K562 (cell line): ENCODE data around the gene SERTAD3. TPM values are rescaled to one million over a fixed set of nuclear protein-coding genes. Genes with fewer than 3 reads are reported as not detected.

Experiments used
- DNMT1 ChIP-seq: fragments of 450-650 bp; IDR thresholded peaks from 2 replicates; pipeline ENCODE4 v1.6.1; 2016; ENCODE audit warnings: antibody characterized with exemption, mild to moderate bottlenecking
- ELF4 ChIP-seq: fragments of 450-650 bp; formaldehyde crosslinking; IDR thresholded peaks from 2 replicates; pipeline ENCODE4 v1.4.0; 2022; ENCODE audit warnings: missing genetic modification characterization
- HDGF ChIP-seq: fragments of 450-650 bp; IDR thresholded peaks from 2 replicates; pipeline ENCODE4 v1.6.1; 2016
- NRF1 ChIP-seq, 2 experiments: fragments of 450-650 bp; IDR thresholded peaks in 1 of 2; conservative IDR thresholded peaks in 1 of 2; 2 replicates each; pipeline ENCODE4 v1.6.1; 2014; ENCODE audit warnings: mild to moderate bottlenecking in 2 of 2
- POLR2H ChIP-seq: IDR thresholded peaks from 2 replicates; pipeline ENCODE4 v1.6.1; 2016; ENCODE audit warnings: missing genetic modification characterization, low read depth, mild to moderate bottlenecking, control low read depth, missing compliant biosample characterization, moderate library complexity
- ZNF551 ChIP-seq: fragments of 250-450 bp; sonication (Bioruptor Pico); IDR thresholded peaks from 2 replicates; pipeline ENCODE4 v1.5.0; 2021; ENCODE audit warnings: mild to moderate bottlenecking, moderate library complexity
- ZNF77 ChIP-seq: fragments of 250-450 bp; sonication (Bioruptor Pico); IDR thresholded peaks from 2 replicates; pipeline ENCODE4 v1.5.0; 2020
- polyA plus RNA-seq, 8 experiments: library from polyadenylated mRNA; depleted of rRNA in 4 of 8; stranded (reverse) in 5 of 8; unstranded in 3 of 8; fragments of >200 nt; fragmentation: Nextera tagmentation in 2 of 8; fragmentation: Illumina TruSeq in 1 of 8; extraction: Ambion mirVana in 2 of 8; extraction: Trizol in 1 of 8; gene quantifications; 2 replicates each; pipeline versions ENCODE4 v1.2.1 to v1.2.3, GENCODE V29; 2011 to 2014; ENCODE audit warnings: inconsistent platforms in 1 of 8, missing spikeins in 1 of 8
- total RNA-seq, 7 experiments: library from RNA; depleted of rRNA in 6 of 7; stranded (reverse); fragments of >200 nt in 6 of 7; fragmentation: Illumina TruSeq in 2 of 7; extraction: Trizol in 2 of 7; gene quantifications; 2 replicates each; pipeline versions ENCODE4 v1.2.1 to v1.2.3, GENCODE V29; 2011 to 2021; ENCODE audit warnings: low replicate concordance in 1 of 7
- TF ChIP-seq, protein P1 (sequence below): fragments of 450-650 bp; formaldehyde crosslinking; IDR thresholded peaks from 2 replicates; pipeline ENCODE4 v1.4.0; 2020; ENCODE audit warnings: mild to moderate bottlenecking, moderate library complexity
- TF ChIP-seq, protein P2 (sequence below): fragments of 250-450 bp; sonication (Bioruptor Pico); IDR thresholded peaks from 2 replicates; pipeline ENCODE4 v1.8.0; 2022; ENCODE audit warnings: inconsistent platforms

The SERTAD3 gene
- total and polyA plus RNA-seq, 9 of the 15 experiments (the other 6 are each of a cell fraction or from before 2014, with no cell fraction given): 5.4 to 28.9 (median 17.5) TPM

DNA sequence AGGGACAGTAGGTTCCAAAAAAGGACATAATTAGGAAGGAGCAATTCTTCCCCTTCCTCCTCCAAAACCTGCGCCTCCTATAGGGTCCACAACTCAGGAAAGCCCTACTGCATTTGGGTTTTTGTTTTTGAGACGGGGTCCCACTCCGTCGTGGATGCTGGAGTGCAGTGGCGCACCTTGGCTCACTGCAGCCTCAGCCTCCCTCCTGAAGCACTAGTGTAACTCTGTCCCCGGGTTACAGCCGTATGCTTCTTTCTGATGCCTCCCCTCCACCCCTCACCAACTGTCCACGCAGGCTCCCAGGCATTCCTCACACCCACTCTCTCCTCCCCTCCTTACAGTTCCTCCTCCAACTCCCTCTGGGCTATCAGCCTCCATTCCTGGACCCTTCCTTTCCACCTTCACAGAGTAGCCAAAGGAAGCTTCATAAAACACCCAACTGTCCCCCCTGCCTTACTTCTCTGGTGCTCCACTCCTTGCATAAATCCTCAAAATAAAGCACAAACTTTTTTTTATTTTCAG is 2.2 kb upstream of the SERTAD3 start (continued):
- TF ChIP-seq, protein P1, sequence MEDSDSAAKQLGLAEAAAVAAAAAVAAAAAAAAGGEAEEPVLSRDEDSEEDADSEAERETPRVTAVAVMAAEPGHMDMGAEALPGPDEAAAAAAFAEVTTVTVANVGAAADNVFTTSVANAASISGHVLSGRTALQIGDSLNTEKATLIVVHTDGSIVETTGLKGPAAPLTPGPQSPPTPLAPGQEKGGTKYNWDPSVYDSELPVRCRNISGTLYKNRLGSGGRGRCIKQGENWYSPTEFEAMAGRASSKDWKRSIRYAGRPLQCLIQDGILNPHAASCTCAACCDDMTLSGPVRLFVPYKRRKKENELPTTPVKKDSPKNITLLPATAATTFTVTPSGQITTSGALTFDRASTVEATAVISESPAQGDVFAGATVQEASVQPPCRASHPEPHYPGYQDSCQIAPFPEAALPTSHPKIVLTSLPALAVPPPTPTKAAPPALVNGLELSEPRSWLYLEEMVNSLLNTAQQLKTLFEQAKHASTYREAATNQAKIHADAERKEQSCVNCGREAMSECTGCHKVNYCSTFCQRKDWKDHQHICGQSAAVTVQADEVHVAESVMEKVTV (CRISPR knock-in tag): 0 out of 2 replicates have a peak, but pooled peaks have one; percentile 22
- TF ChIP-seq, protein P2, sequence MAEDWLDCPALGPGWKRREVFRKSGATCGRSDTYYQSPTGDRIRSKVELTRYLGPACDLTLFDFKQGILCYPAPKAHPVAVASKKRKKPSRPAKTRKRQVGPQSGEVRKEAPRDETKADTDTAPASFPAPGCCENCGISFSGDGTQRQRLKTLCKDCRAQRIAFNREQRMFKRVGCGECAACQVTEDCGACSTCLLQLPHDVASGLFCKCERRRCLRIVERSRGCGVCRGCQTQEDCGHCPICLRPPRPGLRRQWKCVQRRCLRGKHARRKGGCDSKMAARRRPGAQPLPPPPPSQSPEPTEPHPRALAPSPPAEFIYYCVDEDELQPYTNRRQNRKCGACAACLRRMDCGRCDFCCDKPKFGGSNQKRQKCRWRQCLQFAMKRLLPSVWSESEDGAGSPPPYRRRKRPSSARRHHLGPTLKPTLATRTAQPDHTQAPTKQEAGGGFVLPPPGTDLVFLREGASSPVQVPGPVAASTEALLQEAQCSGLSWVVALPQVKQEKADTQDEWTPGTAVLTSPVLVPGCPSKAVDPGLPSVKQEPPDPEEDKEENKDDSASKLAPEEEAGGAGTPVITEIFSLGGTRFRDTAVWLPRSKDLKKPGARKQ (CRISPR knock-in tag): no peak
- TF ChIP-seq ELF4 (CRISPR knock-in tag): peak; percentile 93
- peak; percentile 57 for TF ChIP-seq POLR2H
- 0 out of 4 replicates have a peak, but pooled peaks of 1 of the 2 experiments have one; percentile 8 for TF ChIP-seq NRF1 (conservative IDR thresholded peaks at IDR 0.05 in 1 of 2, IDR thresholded peaks at IDR 0.05 in 1 of 2)
- TF ChIP-seq DNMT1: no peak
- no peak for TF ChIP-seq ZNF77
- TF ChIP-seq HDGF: no peak
- TF ChIP-seq ZNF551 (CRISPR knock-in tag): no peak
